Measurements from ENCODE around the gene FOXC2.

- TF ChIP-seq EZH2 (IDR thresholded peaks at IDR 0.05; ENCODE audit: borderline replicate concordance, insufficient read depth, low read depth, low read length, poor library complexity, severe bottlenecking) (no peak), CTCF (IDR thresholded peaks at IDR 0.05) (no peak)
Observed at GRCh38 chr16:86532526-86532815, 34.2 kb upstream of the FOXC2 start.
